Liver (tissue), 9 donors: ENCODE data around the gene MCTP1. TPM values are rescaled to one million over a fixed set of nuclear protein-coding genes. Genes with fewer than 3 reads are reported as not detected.

Experiments used
- DNase-seq: peaks from one replicate; pipeline ENCODE4 v3.0.0-alpha.2; 2017; ENCODE audit warnings: low spot score
- H3K27ac ChIP-seq, 2 donors: one replicate each; pipeline ENCODE4 v1.7.0; 2013; ENCODE audit warnings: inconsistent platforms in 2 of 2, low read length in 2 of 2, control low read depth in 1 of 2, low read depth in 1 of 2, mild to moderate bottlenecking in 1 of 2
- H3K27me3 ChIP-seq, 4 donors: one replicate each; pipeline versions ENCODE4 v1.6.1 to v1.7.0; 2013; ENCODE audit warnings: low read length in 3 of 4, inconsistent platforms in 1 of 4, mild to moderate bottlenecking in 1 of 4, moderate library complexity in 1 of 4; ENCODE audit not compliant: control insufficient read depth in 4 of 4, insufficient read depth in 4 of 4
- H3K36me3 ChIP-seq, 4 donors: one replicate each; pipeline versions ENCODE4 v1.6.1 to v1.7.0; 2013; ENCODE audit warnings: low read length in 3 of 4, mild to moderate bottlenecking in 3 of 4, low read depth in 1 of 4, moderate library complexity in 1 of 4; ENCODE audit not compliant: control insufficient read depth in 4 of 4, insufficient read depth in 3 of 4
- H3K4me1 ChIP-seq, 4 donors: one replicate each; pipeline versions ENCODE4 v1.6.1 to v1.7.0; 2013; ENCODE audit warnings: low read length in 3 of 4, mild to moderate bottlenecking in 3 of 4, moderate library complexity in 1 of 4; ENCODE audit not compliant: control insufficient read depth in 4 of 4, insufficient read depth in 4 of 4
- H3K4me3 ChIP-seq, 3 donors: one replicate each; pipeline versions ENCODE4 v1.6.1 to v1.7.0; 2013; ENCODE audit warnings: low read length in 3 of 3, control low read depth in 1 of 3, low read depth in 1 of 3, mild to moderate bottlenecking in 1 of 3
- H3K9ac ChIP-seq, 2 donors: one replicate each; pipeline ENCODE4 v1.7.0; 2013; ENCODE audit warnings: low read length in 2 of 2, mild to moderate bottlenecking in 2 of 2, moderate library complexity in 2 of 2, control low read depth in 1 of 2, low read depth in 1 of 2
- H3K9me3 ChIP-seq, 4 donors: one replicate each; pipeline versions ENCODE4 v1.6.1 to v1.7.0; 2013; ENCODE audit warnings: low read length in 3 of 4; ENCODE audit not compliant: control insufficient read depth in 4 of 4
- ATF3 ChIP-seq: IDR thresholded peaks from 2 replicates; pipeline ENCODE4 v1.6.1; 2016; ENCODE audit warnings: antibody characterized with exemption
- FOXA2 ChIP-seq: IDR thresholded peaks from 2 replicates; pipeline ENCODE4 v1.6.1; 2016; ENCODE audit warnings: antibody characterized with exemption
- HNF4A ChIP-seq, 2 donors: conservative IDR thresholded peaks; 2 replicates each; pipeline ENCODE4 v1.6.1; 2016; ENCODE audit warnings: antibody characterized with exemption in 2 of 2, mild to moderate bottlenecking in 2 of 2
- HNF4G ChIP-seq: IDR thresholded peaks from 2 replicates; pipeline ENCODE4 v1.6.1; 2016; ENCODE audit warnings: antibody characterized with exemption
- JUND ChIP-seq, 2 donors: IDR thresholded peaks; 2 replicates each; pipeline ENCODE4 v1.6.1; 2016; ENCODE audit warnings: antibody characterized with exemption in 2 of 2
- MAX ChIP-seq: IDR thresholded peaks from 2 replicates; pipeline ENCODE4 v1.6.1; 2016; ENCODE audit warnings: antibody characterized with exemption
- NR2F2 ChIP-seq: IDR thresholded peaks from 2 replicates; pipeline ENCODE4 v1.6.1; 2016; ENCODE audit warnings: antibody characterized with exemption
- RAD21 ChIP-seq, 2 donors: IDR thresholded peaks; 2 replicates each; pipeline ENCODE4 v1.6.1; 2016; ENCODE audit warnings: antibody characterized with exemption in 2 of 2, mild to moderate bottlenecking in 2 of 2
- REST ChIP-seq: IDR thresholded peaks from 2 replicates; pipeline ENCODE4 v1.6.1; 2016; ENCODE audit warnings: antibody characterized with exemption, mild to moderate bottlenecking
- RXRA ChIP-seq, 2 donors: IDR thresholded peaks; 2 replicates each; pipeline ENCODE4 v1.6.1; 2017 to 2018; ENCODE audit warnings: antibody characterized with exemption in 2 of 2, mild to moderate bottlenecking in 1 of 2
- SP1 ChIP-seq: IDR thresholded peaks from 2 replicates; pipeline ENCODE4 v1.6.1; 2018; ENCODE audit warnings: antibody characterized with exemption, mild to moderate bottlenecking
- TAF1 ChIP-seq: conservative IDR thresholded peaks from 2 replicates; pipeline ENCODE4 v1.6.1; 2016; ENCODE audit warnings: antibody characterized with exemption, mild to moderate bottlenecking
- YY1 ChIP-seq: IDR thresholded peaks from 2 replicates; pipeline ENCODE4 v1.6.1; 2016; ENCODE audit warnings: antibody characterized with exemption, mild to moderate bottlenecking
- WGBS: extraction: QIAGEN DNeasy Blood & Tissue Kit; methylation state at CpG from one replicate; pipeline ENCODE4 v1.1.7; 2013; 5-methylcytosine and 5-hydroxymethylcytosine counted together
- polyA plus RNA-seq, 2 donors: library from polyadenylated mRNA; stranded (reverse) in 1 of 2; unstranded in 1 of 2; fragments of 200-250 nt in 1 of 2; fragments of >200 nt in 1 of 2; fragmentation: Nextera tagmentation in 1 of 2; extraction: Ambion mirVana in 1 of 2; gene quantifications; one replicate each; pipeline versions ENCODE4 v1.2.1 to v1.2.3, GENCODE V29; 2013 to 2015
- total RNA-seq, 2 donors: library from RNA; depleted of rRNA; stranded (reverse); fragments of >200 nt; gene quantifications; one replicate each; pipeline ENCODE4 v1.2.3, GENCODE V29; 2014
- TF ChIP-seq, protein P1 (sequence below): IDR thresholded peaks from 2 replicates; pipeline ENCODE4 v1.6.1; 2016; ENCODE audit warnings: antibody characterized with exemption
- donor health status: healthy.
- donor health status: healthy.
- donor health status: healthy.
- donor health status: healthy.
- donor health status: healthy.

MCTP1 gene
- total and polyA plus RNA-seq, 4 donors: 0.67 to 7.6 (median 4.3) TPM

DNA sequence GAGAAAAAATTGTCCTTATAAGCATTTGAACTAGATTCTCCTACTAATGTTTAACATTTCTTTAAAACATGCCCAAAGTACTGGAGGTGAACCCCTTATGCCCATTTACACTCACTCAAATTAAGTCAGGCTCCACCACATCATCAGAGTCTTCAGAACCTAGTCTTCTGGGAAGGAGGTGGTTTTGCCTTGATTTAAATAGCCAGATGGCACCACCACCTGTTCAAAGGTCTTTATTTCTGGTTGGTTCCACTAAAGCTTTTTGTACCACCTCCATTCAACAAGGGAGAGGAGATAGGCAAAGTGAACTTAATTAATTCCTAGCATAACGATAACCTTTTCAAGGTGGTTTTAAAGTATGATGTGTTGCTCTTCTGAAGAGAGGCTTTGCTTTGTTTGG lies 476.9 kb downstream of the MCTP1 start:
- Histone ChIP-seq H3K27ac (no peak overlapping the region), H3K4me3 (no peak overlapping the region), H3K4me1 (no peaks in the 10 kb centered on the region), H3K36me3 (no peaks in the 10 kb centered on the region), H3K27me3 (no peaks in the 10 kb centered on the region), H3K9me3 (no peaks in the 10 kb centered on the region), H3K9ac (no peak overlapping the region)
- DNase-seq: no peak
- WGBS: 70% methylated on average over 1 of the region's 1 CpG
- TF ChIP-seq NR2F2 (no peak), FOXA2 (no peak), SP1 (no peak), JUND (IDR thresholded peaks at IDR 0.05) (no peak), YY1 (no peak), REST (no peak)
- TF ChIP-seq, protein P1, sequence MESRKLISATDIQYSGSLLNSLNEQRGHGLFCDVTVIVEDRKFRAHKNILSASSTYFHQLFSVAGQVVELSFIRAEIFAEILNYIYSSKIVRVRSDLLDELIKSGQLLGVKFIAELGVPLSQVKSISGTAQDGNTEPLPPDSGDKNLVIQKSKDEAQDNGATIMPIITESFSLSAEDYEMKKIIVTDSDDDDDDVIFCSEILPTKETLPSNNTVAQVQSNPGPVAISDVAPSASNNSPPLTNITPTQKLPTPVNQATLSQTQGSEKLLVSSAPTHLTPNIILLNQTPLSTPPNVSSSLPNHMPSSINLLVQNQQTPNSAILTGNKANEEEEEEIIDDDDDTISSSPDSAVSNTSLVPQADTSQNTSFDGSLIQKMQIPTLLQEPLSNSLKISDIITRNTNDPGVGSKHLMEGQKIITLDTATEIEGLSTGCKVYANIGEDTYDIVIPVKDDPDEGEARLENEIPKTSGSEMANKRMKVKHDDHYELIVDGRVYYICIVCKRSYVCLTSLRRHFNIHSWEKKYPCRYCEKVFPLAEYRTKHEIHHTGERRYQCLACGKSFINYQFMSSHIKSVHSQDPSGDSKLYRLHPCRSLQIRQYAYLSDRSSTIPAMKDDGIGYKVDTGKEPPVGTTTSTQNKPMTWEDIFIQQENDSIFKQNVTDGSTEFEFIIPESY: no peak

- H3K4me3 ChIP-seq: no peak overlapping the region
- no peaks in the 10 kb centered on the region for H3K27me3 ChIP-seq
- TF ChIP-seq HNF4G: no peak
- no peak for TF ChIP-seq SP1
- TF ChIP-seq REST: peak; percentile 61
- TF ChIP-seq RAD21 (IDR thresholded peaks at IDR 0.05): no peak
- TF ChIP-seq YY1: no peak
- TF ChIP-seq JUND (IDR thresholded peaks at IDR 0.05): no peak
- DNase-seq: no peak
- no peaks in the 10 kb centered on the region for H3K4me1 ChIP-seq
- H3K27ac ChIP-seq: no peak overlapping the region
- no peaks in the 10 kb centered on the region for H3K9me3 ChIP-seq
- no peaks in the 10 kb centered on the region for H3K36me3 ChIP-seq
- no peak overlapping the region for H3K9ac ChIP-seq
- 70% methylated on average over 2 of the region's 2 CpGs for WGBS
Observed at GRCh38 chr5:94802450-94802849, 482.4 kb downstream of the MCTP1 start.

DNA sequence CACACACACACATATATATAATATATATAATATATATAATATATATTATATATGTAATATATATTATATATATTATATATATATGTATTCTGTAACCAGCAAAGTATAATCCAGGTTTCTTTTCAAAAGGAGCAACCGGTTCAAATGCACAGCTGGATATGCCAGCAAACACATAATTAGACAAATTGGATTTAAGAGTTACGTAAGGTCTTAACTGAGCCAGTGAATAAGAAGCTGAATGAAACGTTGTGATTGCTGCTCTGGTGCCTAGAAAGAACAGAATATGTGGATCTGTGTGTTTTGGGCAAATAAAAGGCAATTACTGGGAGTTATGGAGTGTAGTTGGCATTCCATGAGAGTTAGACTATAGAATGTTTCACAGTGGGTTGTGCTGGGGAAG lies 488.3 kb downstream of the MCTP1 start:
- Histone ChIP-seq H3K4me3 (no peak overlapping the region), H3K27ac (no peak overlapping the region), H3K27me3 (no peaks in the 10 kb centered on the region), H3K4me1 (no peaks in the 10 kb centered on the region), H3K9ac (no peak overlapping the region), H3K36me3 (no peaks in the 10 kb centered on the region), H3K9me3 (no peaks in the 10 kb centered on the region)
- 68% methylated on average over 3 of the region's 3 CpGs for WGBS
- no peak for DNase-seq
- no peak for TF ChIP-seq RAD21 (IDR thresholded peaks at IDR 0.05)
- TF ChIP-seq ATF3: no peak
- TF ChIP-seq MAX: no peak
- no peak for TF ChIP-seq TAF1
- TF ChIP-seq FOXA2: no peak
- no peak for TF ChIP-seq HNF4A (conservative IDR thresholded peaks at IDR 0.05)
- no peak for TF ChIP-seq JUND (IDR thresholded peaks at IDR 0.05)
- TF ChIP-seq RXRA (IDR thresholded peaks at IDR 0.05): no peak
- TF ChIP-seq REST: no peak
- no peak for TF ChIP-seq SP1
